Keratinocyte (primary cell): Measurements from ENCODE around the gene AUH. TPM values are rescaled to one million over a fixed set of nuclear protein-coding genes. Genes with fewer than 3 reads are reported as not detected.

Experiments used
- DNase-seq: peaks from one replicate; pipeline ENCODE4 v3.0.0-alpha.2; 2011; ENCODE audit warnings: low read depth, missing footprints, low spot score
- FAIRE-seq: peaks from 2 replicates; lab custom pipeline; 2011; peaks lifted over from hg19 to GRCh38; lab: Jason Lieb, UNC
- H2AFZ ChIP-seq: 2 replicates; pipeline ENCODE4 v1.6.0; 2012; ENCODE audit warnings: low read length, control low read depth, inconsistent platforms; ENCODE audit not compliant: control insufficient read depth
- H3K27ac ChIP-seq: 2 replicates; pipeline ENCODE4 v1.5.1; 2011; ENCODE audit warnings: low read length; ENCODE audit not compliant: control insufficient read depth, insufficient read depth
- H3K27me3 ChIP-seq: 3 replicates; pipeline ENCODE4 v1.6.0; 2011; ENCODE audit warnings: low read length; ENCODE audit not compliant: control insufficient read depth, insufficient read depth; ENCODE audit errors: extremely low read depth
- H3K36me3 ChIP-seq, 2 experiments: 2 replicates in 1 of 2; 3 replicates in 1 of 2; pipeline ENCODE4 v1.5.1; 2011; ENCODE audit warnings: low read length in 2 of 2, mild to moderate bottlenecking in 1 of 2; ENCODE audit not compliant: control insufficient read depth in 2 of 2, insufficient read depth in 2 of 2; ENCODE audit errors: extremely low read depth in 1 of 2
- H3K4me1 ChIP-seq: 3 replicates; pipeline ENCODE4 v1.5.1; 2011; ENCODE audit warnings: low read length; ENCODE audit not compliant: control insufficient read depth, insufficient read depth; ENCODE audit errors: extremely low read depth
- H3K4me2 ChIP-seq: 3 replicates; pipeline ENCODE4 v1.6.0; 2011; ENCODE audit warnings: low read depth, low read length; ENCODE audit not compliant: control insufficient read depth, insufficient read depth; ENCODE audit errors: extremely low read depth
- H3K4me3 ChIP-seq, 3 experiments: fragments of 200-600 bp in 1 of 3; sonication (generic) in 1 of 3; 2 replicates in 2 of 3; 3 replicates in 1 of 3; pipeline ENCODE4 v1.5.1; 2011 to 2016; ENCODE audit warnings: low read length in 3 of 3, mild to moderate bottlenecking in 3 of 3, control low read depth in 2 of 3, inconsistent platforms in 1 of 3, low read depth in 1 of 3, mixed read lengths in 1 of 3, mixed run types in 1 of 3, moderate library complexity in 1 of 3; ENCODE audit not compliant: control insufficient read depth in 2 of 3, insufficient read depth in 2 of 3; ENCODE audit errors: extremely low read depth in 1 of 3
- H3K79me2 ChIP-seq: 2 replicates; pipeline ENCODE4 v1.6.0; 2012; ENCODE audit warnings: low read length; ENCODE audit not compliant: control insufficient read depth, insufficient read depth
- H3K9ac ChIP-seq: 3 replicates; pipeline ENCODE4 v1.6.0; 2011; ENCODE audit warnings: low read length; ENCODE audit not compliant: control insufficient read depth, insufficient read depth; ENCODE audit errors: extremely low read depth
- H3K9me1 ChIP-seq: 3 replicates; pipeline ENCODE4 v1.6.0; 2011; ENCODE audit warnings: low read length; ENCODE audit not compliant: control insufficient read depth, insufficient read depth; ENCODE audit errors: extremely low read depth
- H3K9me3 ChIP-seq: 2 replicates; pipeline ENCODE4 v1.5.1; 2012; ENCODE audit warnings: low read depth, low read length; ENCODE audit not compliant: control insufficient read depth
- H4K20me1 ChIP-seq: 3 replicates; pipeline ENCODE4 v1.6.0; 2011; ENCODE audit warnings: low read length; ENCODE audit not compliant: control insufficient read depth, insufficient read depth; ENCODE audit errors: extremely low read depth
- EZH2 ChIP-seq: IDR thresholded peaks from one replicate; pipeline ENCODE4 v1.6.1; 2012; ENCODE audit warnings: inconsistent platforms, mild to moderate bottlenecking, low read length, moderate library complexity
- dilution Hi-C: fragments of 300-500 bp; cut with MboI; formaldehyde crosslinking; loops from one replicate; pipeline ENCODE4 v1.7.0; 2020; ENCODE audit warnings: low sequenced_read_pairs; ENCODE audit not compliant: extremely low pct_ligation_motif_present
- polyA plus RNA-seq, 5 experiments: library from polyadenylated mRNA; depleted of rRNA in 3 of 5; stranded (reverse) in 3 of 5; stranded (forward) in 1 of 5; unstranded in 1 of 5; fragments of >200 nt; gene quantifications; 1 replicate in 1 of 5; 2 replicates in 3 of 5; 3 replicates in 1 of 5; pipeline versions ENCODE4 v1.2.1 to v1.2.3, GENCODE V29; 2011 to 2012; ENCODE audit warnings: missing spikeins in 2 of 5, low read depth in 1 of 5, low replicate concordance in 1 of 5
- TF ChIP-seq, protein P1 (sequence below), 3 experiments: IDR thresholded peaks in 1 of 3; conservative IDR thresholded peaks in 1 of 3; optimal IDR thresholded peaks in 1 of 3; 2 replicates in 2 of 3; 3 replicates in 1 of 3; pipeline versions ENCODE3 to v1.5.1; 2011; ENCODE audit warnings: low read length in 3 of 3, mild to moderate bottlenecking in 3 of 3, moderate library complexity in 2 of 3, control low read depth in 1 of 3, inconsistent platforms in 1 of 3; ENCODE audit not compliant: insufficient read depth in 2 of 3; ENCODE audit errors: extremely low read depth in 1 of 3

The AUH gene
- polyA plus RNA-seq, 1 donor (not counting 4 experiments of a cell fraction or from before 2014, with no cell fraction given): 5.5 TPM

DNA sequence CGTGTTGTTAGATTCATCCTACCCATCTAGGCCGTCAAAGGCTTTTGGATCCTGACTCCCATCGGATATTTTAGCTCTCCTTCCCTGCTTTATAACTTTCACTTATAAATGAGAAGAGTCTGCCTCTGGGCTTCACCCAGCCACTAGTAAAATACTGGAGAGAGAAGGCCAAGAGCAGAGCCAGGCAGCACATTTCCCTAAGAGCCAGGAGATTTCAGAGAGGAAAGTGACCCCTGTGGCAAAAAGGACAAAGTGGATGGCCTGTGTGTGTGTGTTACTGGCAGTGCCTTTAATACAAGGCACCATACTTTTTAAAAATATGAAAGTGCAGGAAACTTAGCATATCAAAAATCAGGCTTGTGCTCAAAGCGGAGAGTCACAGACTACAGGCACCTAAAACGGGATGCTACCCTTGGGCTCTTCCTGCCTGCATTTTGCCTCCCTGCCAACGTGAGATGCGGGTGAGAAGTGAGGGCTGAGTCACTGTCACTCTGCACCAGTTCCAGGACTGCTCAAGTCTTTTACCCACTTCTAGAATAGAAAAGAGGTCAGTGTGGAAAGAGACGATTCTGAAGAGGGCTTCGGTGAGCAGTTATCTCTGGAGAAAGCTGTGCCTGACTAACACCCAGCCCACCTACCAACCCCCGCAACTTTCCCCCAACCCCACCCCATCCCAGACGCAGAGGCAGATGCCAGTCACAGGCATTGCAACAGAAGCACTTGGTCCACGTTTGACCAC, 46.0 kb upstream of the AUH start:
- H3K4me3 ChIP-seq: no peak overlapping the region
- H3K27ac ChIP-seq: no peak overlapping the region
- FAIRE-seq: no peak
- no peak overlapping the region for H3K4me2 ChIP-seq
- no peaks in the 10 kb centered on the region for H3K9me1 ChIP-seq
- H3K27me3 ChIP-seq: no peaks in the 10 kb centered on the region
- no peaks in the 10 kb centered on the region for H4K20me1 ChIP-seq
- no peak overlapping the region for H2AFZ ChIP-seq
- dilution Hi-C loops: no loop called here
- peaks cover 3 to 12% of the 10 kb centered on the region in 2 experiments for H3K36me3 ChIP-seq
- DNase-seq: no peak
- TF ChIP-seq, protein P1, sequence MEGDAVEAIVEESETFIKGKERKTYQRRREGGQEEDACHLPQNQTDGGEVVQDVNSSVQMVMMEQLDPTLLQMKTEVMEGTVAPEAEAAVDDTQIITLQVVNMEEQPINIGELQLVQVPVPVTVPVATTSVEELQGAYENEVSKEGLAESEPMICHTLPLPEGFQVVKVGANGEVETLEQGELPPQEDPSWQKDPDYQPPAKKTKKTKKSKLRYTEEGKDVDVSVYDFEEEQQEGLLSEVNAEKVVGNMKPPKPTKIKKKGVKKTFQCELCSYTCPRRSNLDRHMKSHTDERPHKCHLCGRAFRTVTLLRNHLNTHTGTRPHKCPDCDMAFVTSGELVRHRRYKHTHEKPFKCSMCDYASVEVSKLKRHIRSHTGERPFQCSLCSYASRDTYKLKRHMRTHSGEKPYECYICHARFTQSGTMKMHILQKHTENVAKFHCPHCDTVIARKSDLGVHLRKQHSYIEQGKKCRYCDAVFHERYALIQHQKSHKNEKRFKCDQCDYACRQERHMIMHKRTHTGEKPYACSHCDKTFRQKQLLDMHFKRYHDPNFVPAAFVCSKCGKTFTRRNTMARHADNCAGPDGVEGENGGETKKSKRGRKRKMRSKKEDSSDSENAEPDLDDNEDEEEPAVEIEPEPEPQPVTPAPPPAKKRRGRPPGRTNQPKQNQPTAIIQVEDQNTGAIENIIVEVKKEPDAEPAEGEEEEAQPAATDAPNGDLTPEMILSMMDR (optimal IDR thresholded peaks at IDR 0.05 in 1 of 3, IDR thresholded peaks at IDR 0.05 in 1 of 3, conservative IDR thresholded peaks at IDR 0.05 in 1 of 3; ENCODE audit: extremely low read depth in 1 of 3, insufficient read depth in 2 of 3, low read length in 3 of 3): no peak
- no peak for TF ChIP-seq EZH2
- H3K79me2 ChIP-seq: no peaks in the 10 kb centered on the region
- H3K9ac ChIP-seq: no peak overlapping the region
- H3K4me1 ChIP-seq: no peaks in the 10 kb centered on the region
- no peaks in the 10 kb centered on the region for H3K9me3 ChIP-seq

DNA sequence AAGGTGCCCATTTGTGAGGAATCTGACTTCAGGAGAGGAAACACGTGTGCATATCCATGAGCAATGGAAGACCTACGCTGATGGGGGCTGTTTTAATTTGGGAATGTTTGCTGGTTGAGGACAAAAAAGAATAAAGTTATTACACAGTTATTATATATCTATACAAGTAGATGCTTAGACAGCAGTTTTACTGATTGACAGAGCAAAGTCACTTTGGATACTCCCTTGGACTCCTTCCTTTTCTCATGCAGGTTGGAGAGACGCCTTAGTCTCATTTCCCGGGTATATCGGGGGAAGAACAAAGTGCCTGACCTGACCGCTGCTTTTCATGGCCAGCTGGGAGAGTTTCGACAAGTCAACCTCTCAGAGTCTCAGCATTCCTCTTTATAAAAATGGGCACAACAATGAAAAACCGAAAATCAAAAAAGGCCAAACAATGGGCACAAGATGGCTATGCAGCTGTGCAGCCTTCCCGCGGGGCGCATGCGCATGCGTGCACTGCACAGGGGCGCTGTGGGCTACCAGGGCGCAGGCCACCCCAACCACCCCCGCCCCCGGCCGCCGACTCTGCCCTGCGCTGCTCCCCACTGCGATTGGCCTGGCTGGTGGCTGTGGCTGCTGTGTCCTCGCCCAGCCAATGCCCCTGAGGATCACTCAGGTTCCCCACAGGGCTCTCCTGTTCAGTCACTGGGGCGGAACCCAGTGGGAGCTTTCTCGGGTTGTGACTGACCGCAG, 43.8 kb upstream of the AUH start:
- no peak for DNase-seq
- Histone ChIP-seq H3K27ac (no peak overlapping the region), H3K4me1 (no peaks in the 10 kb centered on the region), H3K36me3 (peaks cover 3 to 12% of the 10 kb centered on the region in 2 experiments), H3K4me2 (no peak overlapping the region), H4K20me1 (no peaks in the 10 kb centered on the region), H2AFZ (no peak overlapping the region), H3K4me3 (no peak overlapping the region), H3K9me3 (no peaks in the 10 kb centered on the region), H3K27me3 (no peaks in the 10 kb centered on the region), H3K9me1 (no peaks in the 10 kb centered on the region), H3K9ac (no peak overlapping the region), H3K79me2 (no peaks in the 10 kb centered on the region)
- dilution Hi-C loops: no loop called here
- FAIRE-seq: no peak
- TF ChIP-seq, protein P1 (optimal IDR thresholded peaks at IDR 0.05 in 1 of 3, IDR thresholded peaks at IDR 0.05 in 1 of 3, conservative IDR thresholded peaks at IDR 0.05 in 1 of 3; ENCODE audit: extremely low read depth in 1 of 3, insufficient read depth in 2 of 3, low read length in 3 of 3): no peak
